HG03039 (cell line): Measurements from ENCODE around the gene MREG.
"Not testable (repeated sequence)": the region's sequence is repeated elsewhere in the genome, so short reads cannot be mapped to it uniquely, and the experiment has no call there.

Experiments used
- ATAC-seq: cut with Tn5 transposase; IDR thresholded peaks from one replicate; pipeline ENCODE4 v1.9.1; 2021; ENCODE audit warnings: mild to moderate bottlenecking, moderate library complexity; ENCODE audit not compliant: unreplicated experiment

MREG gene

DNA sequence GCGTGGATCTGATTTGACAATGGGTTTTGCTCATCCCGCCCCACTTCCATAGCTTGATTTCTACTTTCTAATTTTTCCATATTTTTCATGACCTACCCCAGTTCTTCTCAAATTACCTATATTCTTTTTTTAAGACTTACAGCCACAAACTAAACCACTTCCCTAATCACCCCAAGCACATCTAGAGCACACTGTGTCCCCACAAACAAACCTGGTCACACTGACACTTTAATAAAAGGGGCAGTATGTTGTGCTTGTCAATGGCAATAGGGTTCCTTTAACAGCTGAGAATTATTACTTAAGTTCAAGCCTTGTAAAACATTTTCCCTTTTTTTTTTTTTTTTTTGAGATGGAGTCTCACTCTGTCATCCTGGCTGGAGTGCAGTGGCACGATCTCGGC, 47.1 kb downstream of the MREG start:
- no peak for ATAC-seq

DNA sequence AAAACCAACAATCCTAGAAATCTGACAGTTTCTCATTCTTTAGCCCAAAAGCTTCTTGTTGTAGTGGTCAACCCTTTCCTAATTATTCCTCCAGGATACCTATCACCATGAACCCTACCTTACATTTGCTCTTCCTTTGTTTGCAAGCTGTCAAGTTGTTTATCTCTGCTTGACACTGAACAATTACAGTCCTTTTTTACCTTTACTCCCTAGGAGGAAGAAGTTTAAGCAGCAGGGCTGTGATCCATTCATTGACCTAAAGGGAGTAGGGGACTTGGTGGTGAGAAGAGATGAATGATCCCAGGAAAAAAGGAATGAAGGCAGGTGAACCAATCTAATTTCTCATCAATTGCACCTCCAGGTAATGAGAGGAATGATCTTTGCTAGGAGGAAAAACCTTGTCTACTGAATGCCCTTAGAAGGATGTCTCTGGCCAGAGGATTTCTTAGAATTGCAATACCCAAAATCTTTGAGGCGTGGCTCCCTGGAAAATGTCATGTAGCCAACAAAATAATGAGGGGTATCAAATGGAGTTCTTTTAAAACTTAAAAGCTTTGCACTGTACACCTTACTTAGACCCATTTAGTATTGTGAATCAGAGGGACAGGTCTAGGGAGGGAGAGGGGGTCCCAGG, 47.7 kb downstream of the MREG start:
- no peak for ATAC-seq

DNA sequence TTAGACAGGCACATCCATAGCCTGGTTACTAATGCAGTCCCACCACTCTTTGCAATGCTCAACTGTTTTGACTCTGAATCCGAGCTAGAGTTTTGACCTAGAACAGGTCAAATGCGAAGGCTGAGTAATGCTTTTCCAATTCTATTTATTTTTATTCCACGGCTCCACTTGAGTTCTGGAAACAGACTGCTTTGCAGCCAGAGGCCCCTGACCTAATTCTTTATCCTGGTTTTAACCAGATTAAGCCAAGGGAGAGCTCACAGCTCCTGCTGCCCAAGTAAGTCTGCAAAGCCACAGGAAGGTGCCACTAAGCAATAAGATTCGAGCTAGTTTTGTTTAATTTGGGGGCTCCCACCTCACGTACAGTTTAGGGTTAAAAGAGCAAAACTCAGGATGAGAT, 51.4 kb downstream of the MREG start:
- ATAC-seq, result no peak

DNA sequence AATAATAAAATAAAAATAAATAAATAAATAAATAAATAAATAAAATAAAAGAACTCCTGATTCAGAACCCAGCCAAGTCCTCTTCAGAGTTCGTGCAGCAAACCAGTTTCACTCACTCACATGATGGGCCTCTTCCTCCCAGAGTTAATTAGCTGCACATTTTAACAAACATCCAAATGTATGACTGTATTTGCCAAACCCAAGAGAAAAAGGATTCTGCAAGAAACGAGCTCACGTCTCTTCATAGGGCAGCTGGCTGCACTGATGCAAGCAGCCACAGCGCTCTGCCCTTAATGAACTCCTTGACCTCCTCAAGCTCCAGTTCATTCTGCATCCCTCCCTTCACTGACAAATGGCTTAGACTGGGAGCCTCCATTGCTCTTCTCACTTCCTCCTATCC, 55.1 kb downstream of the MREG start:
- ATAC-seq, result no peak

DNA sequence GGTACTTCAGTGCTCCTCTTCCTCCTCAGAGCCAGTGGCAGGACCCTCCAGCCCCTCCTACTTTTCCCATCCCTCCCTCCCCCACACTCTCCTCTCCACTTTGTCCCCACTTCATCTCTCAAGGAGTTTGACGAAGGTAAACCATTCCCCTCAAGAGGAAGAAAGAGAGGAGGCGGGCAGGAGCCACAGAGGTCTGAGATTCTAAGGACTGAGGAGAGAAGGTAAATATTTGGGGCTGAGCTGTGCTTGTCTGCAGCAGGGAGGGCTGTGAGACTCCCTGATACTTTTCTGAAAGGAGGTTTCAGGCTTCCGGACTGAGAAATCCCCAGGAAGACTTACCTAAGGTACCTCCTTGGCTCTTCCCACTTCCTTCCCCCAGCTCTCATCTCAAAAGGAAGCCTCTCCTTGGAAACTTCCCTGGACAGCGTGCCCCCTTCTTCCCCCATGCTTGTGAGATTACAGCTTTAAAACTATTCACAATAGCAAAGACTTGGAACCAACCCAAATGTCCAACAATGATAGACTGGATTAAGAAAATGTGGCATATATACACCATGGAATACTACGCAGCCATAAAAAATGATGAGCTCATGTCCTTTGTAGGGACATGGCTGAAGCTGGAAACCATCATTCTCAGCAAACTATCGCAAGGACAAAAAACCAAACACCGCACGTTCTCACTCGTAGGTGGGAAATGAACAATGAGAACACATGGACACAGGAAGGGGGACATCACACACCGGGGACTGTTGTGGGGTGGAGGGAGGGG, 55.8 kb downstream of the MREG start:
- ATAC-seq, result not testable (repeated sequence)

DNA sequence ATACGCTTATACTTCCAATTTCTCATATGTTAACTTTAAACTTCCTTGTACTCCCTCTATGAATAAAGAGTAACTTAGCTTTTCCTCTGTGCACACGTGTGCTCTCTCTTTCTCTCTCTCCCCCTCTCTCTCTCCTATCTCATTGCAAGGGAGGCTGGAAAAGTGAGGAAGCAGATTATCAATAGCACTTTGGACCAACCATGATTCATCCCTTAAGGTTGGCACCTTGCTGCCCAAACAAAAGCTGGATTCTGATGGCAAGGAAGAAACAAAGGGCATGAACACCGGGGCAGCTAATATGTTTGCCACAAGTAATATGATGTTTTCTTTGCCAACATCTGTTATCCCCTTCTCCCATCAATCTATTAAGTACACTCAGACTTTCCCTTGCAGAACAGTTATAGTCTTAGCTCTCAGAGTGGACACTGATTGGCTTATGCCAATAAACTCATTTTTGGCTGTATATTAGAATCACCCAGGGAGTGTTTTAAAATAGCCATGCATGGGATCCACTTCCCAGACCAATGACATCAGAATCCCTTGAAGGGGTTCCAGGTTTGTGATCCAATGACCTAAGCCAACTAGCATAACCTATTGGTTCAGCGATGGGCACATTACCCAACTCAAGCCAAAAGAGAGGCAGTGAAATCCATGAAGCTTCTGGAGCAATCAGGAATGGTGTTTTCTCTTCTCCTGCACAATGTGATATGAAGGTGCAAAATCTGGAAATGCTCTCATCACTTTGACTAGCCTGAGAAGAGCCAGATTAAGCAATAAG, 60.3 kb downstream of the MREG start:
- ATAC-seq, result no peak

DNA sequence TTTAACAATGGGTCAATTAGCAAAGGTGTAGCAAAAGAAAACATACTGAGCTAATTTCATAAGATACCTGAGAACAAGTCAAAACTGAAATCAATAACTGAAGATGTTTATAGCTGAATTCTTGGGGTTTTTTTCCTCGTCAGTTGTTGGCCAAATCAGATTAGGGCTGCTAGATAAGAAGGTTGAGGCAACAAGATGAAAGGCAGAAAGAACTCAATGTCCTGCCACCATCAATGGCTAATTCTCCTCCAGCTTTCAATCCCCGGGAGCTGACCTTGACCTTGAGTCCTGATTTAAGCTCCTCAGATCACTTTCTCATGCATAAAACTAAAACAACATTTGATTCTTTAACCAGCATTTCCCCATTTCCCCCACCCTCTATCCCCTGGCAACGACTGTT, 61.8 kb downstream of the MREG start:
- ATAC-seq, result no peak

DNA sequence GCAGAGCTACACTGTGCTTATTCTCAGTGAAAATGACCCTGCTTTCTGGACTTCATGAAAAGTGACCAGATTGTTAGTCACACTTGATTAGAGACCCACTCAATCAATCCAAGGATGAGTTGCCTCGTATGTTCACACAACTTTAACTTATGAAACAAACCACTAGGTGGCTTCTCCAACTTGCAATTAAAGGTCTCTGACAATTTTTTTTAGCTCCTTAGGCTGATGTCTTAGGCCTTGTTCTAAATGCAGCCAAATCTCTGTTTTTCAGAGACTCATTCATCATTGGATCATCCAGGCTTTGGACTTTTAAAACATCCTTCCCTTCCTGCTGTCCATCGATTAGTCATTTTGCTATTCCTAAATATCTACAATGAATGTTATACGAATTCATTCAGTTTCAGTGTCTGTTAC, 63.4 kb downstream of the MREG start:
- peak; percentile 81 for ATAC-seq

DNA sequence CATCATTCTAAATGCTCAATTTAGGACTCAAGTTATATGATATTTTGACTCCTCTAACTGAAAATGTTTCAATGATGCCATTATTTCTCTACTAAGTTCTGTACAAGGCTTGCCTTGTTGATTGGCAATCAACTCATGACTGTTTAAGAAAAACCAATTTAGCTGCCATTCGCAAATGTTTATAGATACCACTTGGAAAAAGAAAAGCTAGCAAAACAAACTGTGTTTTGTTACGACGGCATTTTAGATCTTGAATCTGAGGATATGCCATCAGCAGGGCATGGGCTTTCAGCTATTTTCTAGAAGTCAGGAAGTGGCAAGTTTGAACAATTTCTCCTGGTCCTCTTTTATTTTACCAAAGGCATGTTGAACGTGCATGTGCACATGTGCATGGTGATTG, 65.3 kb downstream of the MREG start:
- ATAC-seq, result no peak

DNA sequence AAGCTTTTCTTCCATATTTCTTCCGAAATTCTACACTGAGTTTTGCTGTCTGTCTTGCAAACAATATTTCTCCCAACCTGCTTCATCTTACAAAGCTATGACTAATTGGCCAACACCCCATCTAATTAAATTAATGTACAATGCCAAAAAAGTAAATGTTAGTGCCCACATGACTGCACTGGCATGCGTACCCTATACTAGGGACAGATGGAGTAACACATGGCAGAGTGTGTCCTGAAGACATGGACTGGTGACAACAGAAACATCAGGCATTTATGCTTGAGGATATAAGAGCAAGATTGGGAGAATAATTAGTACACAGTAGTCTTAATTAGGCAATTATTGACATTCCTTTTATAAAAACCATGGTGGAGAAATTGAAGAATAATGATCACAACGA, 66.8 kb downstream of the MREG start:
- no peak for ATAC-seq

DNA sequence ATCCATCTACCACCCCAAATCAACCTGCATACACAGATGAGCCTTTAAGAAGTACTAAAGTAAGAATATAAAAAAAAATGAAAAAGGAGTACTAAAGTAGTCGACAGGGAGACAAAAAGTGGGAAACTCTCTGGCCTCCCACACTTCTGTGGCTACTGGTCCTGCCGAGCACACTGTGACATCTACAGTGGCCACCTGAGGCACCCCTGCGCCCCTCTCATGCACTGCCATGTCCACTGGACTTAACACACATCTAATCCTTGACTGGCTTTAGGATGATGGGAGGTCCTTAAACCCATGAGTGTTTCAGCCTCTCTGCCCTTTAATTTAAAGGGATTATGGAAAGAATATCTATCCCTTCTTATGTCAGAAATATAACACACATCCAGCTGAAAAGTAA, 71.2 kb downstream of the MREG start:
- ATAC-seq, result no peak

DNA sequence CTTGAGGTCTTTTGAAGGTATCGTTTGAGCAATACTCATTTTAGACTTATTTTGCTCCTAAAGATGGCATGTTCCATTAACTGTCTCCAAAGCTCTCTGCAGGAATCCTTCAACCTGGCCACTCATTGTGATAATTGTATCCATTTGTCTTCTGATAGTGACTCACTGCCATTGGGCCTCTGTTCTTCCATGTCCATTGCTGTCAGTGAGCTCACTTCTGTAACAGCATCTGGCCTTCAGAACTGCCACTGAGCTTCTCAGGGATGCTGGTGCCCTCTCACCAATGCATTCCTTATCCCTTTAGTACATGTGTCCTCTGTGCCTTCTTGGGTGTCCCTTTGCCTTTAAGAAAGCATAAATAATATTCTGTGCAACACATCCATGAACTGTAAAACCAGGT, 71.6 kb downstream of the MREG start:
- no peak for ATAC-seq

DNA sequence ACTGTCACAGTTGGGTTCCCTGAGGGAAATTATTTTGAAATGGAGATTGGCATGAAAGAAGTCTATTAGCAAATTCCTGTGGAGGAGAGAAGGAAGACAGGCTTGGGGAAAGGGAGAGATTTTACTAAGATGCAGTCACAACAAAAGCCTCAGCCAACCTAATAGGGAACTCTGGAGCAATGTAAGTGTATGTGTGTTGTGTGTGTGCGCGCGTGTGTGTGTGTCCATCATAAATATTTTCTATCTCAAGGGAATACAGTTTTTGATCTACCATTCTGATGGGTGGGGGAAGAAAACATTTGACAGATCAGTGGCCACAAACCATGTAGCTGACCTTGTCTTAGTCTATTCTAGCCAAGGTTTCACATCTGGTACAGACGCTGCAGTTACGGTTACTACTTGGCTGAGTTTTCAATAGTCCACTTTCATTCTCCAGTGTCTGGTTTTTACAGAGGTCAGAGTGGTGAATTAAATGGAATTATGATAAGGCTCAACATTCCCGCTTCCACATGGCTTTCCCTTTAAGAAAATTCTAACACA, 72.6 kb downstream of the MREG start:
- no peak for ATAC-seq

DNA sequence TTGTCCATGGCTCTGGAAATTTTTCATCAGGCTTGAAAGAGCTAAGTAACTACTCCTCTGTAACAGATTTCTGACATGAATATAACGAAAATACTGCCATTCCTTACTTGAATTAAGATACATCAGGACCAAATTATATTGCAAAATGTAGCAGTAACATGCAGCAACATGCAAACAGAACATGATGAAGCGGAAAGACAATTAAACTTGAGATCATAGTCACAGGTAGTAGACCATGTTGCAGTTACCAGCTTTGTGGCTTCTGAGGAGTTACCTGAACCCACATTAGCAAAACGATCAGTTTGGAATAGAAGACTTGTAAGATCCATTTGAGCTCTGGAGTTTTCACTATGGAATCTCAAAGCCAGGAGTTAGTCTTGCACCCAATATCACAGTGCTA, 76.2 kb downstream of the MREG start:
- ATAC-seq, result no peak

DNA sequence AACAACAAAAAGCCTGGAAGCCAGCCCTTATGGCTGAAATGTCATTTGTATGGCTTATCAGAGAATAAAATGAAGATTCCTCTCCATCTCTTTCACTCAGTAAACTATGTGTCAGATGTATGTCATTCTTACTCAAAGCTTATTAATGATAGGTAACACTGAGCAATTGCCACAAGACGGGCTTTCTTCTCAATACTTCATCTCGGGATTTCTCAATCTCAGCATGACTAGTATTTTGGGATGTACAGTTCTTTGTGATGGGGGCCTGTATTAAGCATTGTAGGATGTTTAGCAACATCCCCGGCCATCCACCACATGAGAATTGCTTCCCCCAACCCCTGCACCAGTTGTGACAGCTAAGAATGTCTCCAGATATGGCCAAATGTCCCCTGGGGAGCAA, 80.2 kb downstream of the MREG start:
- ATAC-seq, result no peak

DNA sequence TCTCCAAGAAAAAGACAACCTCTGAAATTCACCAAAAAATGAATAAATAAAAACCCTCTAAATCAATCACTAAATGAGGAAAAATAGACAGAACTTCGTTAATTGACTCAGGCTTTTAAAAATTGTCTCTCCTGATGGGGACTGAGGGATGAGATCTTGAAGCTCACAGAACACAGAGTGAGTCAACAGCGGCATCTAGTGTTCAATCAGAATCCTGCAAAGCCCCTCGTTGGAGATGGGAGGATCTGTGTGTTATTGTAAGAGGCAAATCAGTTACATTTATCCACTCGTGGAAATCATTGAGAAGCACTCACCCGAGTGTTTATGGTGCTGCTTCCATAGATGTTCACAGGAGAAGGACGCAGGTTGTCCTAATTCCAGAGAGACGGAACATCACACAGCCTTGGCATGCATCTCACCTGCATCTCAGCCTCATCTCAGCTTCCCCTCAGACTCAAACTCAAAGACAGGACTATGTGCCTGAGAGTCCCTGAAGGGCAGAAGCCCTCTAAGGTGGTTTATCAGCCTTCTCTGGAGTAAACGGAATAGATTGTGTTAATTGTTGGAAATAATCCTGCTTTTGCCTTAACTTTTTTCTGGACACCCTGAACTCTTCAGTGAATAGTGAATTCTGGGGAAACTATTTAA, 82.0 kb downstream of the MREG start:
- ATAC-seq, result no peak

DNA sequence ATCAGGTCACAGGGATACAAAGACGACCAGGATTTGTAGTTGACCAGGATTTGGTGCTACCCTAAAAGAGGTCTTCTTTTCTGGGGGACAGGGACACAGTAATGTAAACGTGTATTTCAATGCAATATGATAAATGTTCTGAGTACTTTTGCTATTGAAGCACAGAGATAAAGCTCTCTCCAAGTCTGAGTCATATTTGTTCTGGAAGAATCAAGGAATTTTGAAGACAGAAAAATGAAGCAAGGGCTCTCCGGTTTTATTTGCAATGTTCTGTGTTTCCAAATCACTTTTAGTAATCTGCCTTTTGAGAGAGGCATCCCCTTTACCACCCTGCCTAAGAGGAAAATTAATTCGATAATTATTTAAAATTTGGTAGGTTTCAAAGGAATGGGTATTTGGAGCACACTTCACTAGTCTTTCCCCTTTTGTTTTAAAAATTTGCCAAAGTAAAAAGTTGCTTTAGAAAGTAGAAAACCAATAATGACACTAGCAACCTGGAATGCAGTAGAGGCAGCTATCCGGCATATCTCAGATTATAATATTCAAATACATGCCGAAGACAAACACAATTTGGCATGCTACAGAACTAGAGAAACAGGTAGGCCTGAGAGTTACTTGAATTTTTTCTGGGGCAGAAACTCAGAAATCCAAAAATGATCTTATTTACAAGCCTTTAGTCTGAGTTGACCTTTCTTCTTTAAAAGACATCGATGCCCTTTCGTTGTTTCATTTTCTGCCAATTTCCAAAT, 82.7 kb downstream of the MREG start:
- no peak for ATAC-seq

DNA sequence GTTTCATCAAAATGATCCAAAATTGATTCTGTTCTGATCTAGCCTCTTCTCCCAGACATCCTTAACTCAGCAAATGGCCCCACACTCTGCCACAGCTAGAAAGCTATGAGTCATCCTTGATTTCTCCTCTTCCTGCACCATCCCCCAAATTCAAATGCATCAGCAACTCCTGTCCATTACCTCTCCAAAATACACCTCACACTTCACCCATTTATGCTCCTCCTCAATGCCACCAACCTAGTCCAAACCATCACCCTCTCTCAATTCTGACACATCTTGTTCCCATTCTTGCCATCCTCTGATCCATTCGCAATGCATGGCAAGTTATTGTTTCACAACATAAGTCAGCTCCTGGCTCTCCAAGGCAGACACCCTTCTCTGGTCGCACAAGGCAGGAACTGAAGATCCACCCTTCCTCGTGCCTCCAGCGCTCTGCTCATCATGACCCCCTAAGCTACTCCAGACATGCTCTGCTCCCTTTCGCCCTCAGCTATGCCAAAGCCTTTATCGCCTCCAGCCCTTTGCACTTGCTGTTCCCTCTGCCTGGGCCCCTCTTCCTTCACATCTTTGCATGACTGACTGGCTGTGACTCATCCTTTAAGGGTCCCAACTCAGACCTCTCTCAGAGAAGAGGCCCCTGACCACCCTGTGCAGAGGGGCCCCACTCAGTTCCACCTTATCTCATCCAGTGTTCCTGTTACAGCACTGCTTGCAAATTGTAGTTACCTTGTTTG, 83.6 kb downstream of the MREG start:
- ATAC-seq, result no peak

DNA sequence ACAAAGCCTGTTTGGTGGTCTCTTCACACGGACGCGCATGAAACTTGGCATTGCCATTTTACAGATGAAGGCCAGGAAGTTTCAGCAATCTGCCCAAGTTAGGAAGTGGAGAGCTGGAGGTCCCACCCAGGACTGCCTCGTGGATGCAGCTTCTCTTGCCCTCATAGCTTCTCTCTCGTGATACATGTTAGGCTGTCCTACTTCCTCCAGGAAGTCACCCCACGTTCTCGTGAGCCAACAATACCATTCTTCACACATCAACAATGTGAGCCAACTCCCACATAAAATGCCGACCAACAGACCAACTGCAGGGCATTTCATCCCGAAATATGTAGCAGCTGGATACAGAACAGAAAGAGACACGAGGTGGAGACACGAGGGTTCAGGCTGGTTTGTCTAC, 85.3 kb downstream of the MREG start:
- no peak for ATAC-seq

DNA sequence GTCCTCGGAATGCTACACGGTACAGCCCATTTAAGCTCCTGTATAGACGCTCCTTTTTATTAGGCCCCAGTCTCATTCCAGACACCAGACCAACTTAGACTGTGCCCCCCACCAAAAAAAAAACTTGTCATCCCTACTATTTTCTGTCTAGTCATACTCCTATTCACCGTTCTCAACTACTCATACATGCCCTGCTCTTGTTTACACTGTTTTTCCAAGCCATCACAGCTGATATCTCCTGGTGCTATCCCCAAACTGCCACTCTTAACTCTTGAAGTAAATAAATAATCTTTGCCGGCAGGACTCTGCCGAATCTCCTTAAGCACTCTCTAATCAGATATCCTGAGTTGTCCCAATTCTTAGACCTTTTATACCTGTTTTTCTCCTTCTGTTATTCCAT, 86.4 kb downstream of the MREG start:
- not testable (repeated sequence) for ATAC-seq
